Mucosa of descending colon (tissue), 3 donors: ENCODE measurements around the gene C2CD4D. TPM values are rescaled to one million over a fixed set of nuclear protein-coding genes. Genes with fewer than 3 reads are reported as not detected.
"Not testable (repeated sequence)": the region's sequence is repeated elsewhere in the genome, so short reads cannot be mapped to it uniquely, and the experiment has no call there.

ENCODE experiments used
- ATAC-seq: fragments of 200-7000 bp; cut with Tn5 transposase; one replicate; pipeline ENCODE4 v1.9.1; 2020; ENCODE audit warnings: mild to moderate bottlenecking, moderate library complexity
- DNase-seq, 3 donors: peaks; one replicate each; pipeline ENCODE4 v3.0.0-alpha.2; 2020
- H3K36me3 ChIP-seq: fragments of 200-600 bp; one replicate; pipeline ENCODE4 v1.8.0; 2021; ENCODE audit warnings: low read depth, mild to moderate bottlenecking
- H3K4me1 ChIP-seq: fragments of 200-600 bp; one replicate; pipeline ENCODE4 v1.8.0; 2021; ENCODE audit warnings: low read depth, mild to moderate bottlenecking
- H3K4me3 ChIP-seq: fragments of 200-600 bp; one replicate; pipeline ENCODE4 v1.8.0; 2021; ENCODE audit warnings: mild to moderate bottlenecking
- H3K9me3 ChIP-seq: fragments of 200-600 bp; one replicate; pipeline ENCODE4 v1.8.0; 2021; ENCODE audit warnings: mild to moderate bottlenecking
- CTCF ChIP-seq: fragments of 200-600 bp; IDR thresholded peaks from one replicate; pipeline ENCODE4 v1.8.0; 2022; ENCODE audit warnings: antibody characterized with exemption, mild to moderate bottlenecking
- intact Hi-C, 2 donors: fragments of 100-400 bp; cut with DNase I in 1 of 2; cut with micrococcal nuclease in 1 of 2; formaldehyde crosslinking; loops; one replicate each; pipeline versions ENCODE4 v1.11.0 to v1.11.1; 2022; cut with DNase I, micrococcal nuclease
- total RNA-seq, 3 donors: library from RNA; stranded (reverse); fragmentation: NEBNext Ultra II Directional in 2 of 3; extraction: Animal tissue kit (Norgen Biotek cat#: 25700) in 2 of 3; gene quantifications; one replicate each; pipeline versions ENCODE4 v1.2.1 to v1.2.4, GENCODE V29; 2021 to 2023
- donor health status: DM: no; HTN: no; CAD: no; lungs with moderate emphysema.
- donor health status: DM: no; HTN: no; CAD: no.
- donor health status: DM: no; HTN: yes; CAD: no.

C2CD4D gene
- total RNA-seq, 3 donors from 2014 or later = 0.51 to 1.0 (median 0.61) TPM

- ATAC-seq (no peak), DNase-seq (no peak)
- H3K9me3 ChIP-seq = no peaks in the 10 kb centered on the region
- H3K4me3 ChIP-seq = no peak overlapping the region
- intact Hi-C loops = no loop called here
- H3K36me3 ChIP-seq = no peaks in the 10 kb centered on the region
- no peaks in the 10 kb centered on the region for H3K4me1 ChIP-seq
- TF ChIP-seq CTCF = no peak
These were observed 20.3 kb upstream of the C2CD4D start for GRCh38 chr1:151859891-151860293.

GRCh38 chr1:151858886-151859665, 19.5 kb upstream of the C2CD4D start:
- Histone ChIP-seq H3K4me1 (no peaks in the 10 kb centered on the region), H3K4me3 (no peak overlapping the region), H3K9me3 (no peaks in the 10 kb centered on the region), H3K36me3 (no peaks in the 10 kb centered on the region)
- DNase-seq = no peak
- no peak for TF ChIP-seq CTCF
- intact Hi-C loops = no loop called here
- ATAC-seq = no peak

- intact Hi-C loops = no loop called here
- Histone ChIP-seq H3K4me3 (no peak overlapping the region), H3K9me3 (no peaks in the 10 kb centered on the region), H3K4me1 (no peaks in the 10 kb centered on the region), H3K36me3 (no peaks in the 10 kb centered on the region)
- TF ChIP-seq CTCF = no peak
- DNase-seq (no peak), ATAC-seq (no peak)
These were observed 18.6 kb upstream of the C2CD4D start for GRCh38 chr1:151858030-151858746.

- intact Hi-C loops = no loop called here
- Histone ChIP-seq H3K9me3 (no peaks in the 10 kb centered on the region), H3K4me3 (no peak overlapping the region), H3K36me3 (no peaks in the 10 kb centered on the region), H3K4me1 (no peaks in the 10 kb centered on the region)
- DNase-seq (no peak), ATAC-seq (no peak)
- no peak for TF ChIP-seq CTCF
These were observed 16.3 kb upstream of the C2CD4D start for GRCh38 chr1:151855933-151856332.

- H3K4me3 ChIP-seq, intact Hi-C loops, DNase-seq, H3K36me3 ChIP-seq, H3K4me1 ChIP-seq, ATAC-seq, H3K9me3 ChIP-seq: not testable (repeated sequence)
These were observed 15.9 kb upstream of the C2CD4D start for GRCh38 chr1:151855516-151855915.

- ATAC-seq (no peak), DNase-seq (no peak)
- TF ChIP-seq CTCF = no peak
- no peaks in the 10 kb centered on the region for H3K4me1 ChIP-seq
- H3K9me3 ChIP-seq = no peaks in the 10 kb centered on the region
- H3K4me3 ChIP-seq = no peak overlapping the region
- intact Hi-C loops = no loop called here
- no peaks in the 10 kb centered on the region for H3K36me3 ChIP-seq
These were observed 15.0 kb upstream of the C2CD4D start for GRCh38 chr1:151854658-151855057.
